Right forelimb (tissue), 1 donor: ENCODE results near the gene AMT.
"Not testable (repeated sequence)": the region's sequence is repeated elsewhere in the genome, so short reads cannot be mapped to it uniquely, and the experiment has no call there.

Experiments
- DNase-seq: peaks from one replicate; pipeline ENCODE4 v3.0.0-alpha.2; 2018

The AMT gene

GRCh38 chr3:49421890-49422378 lies 339 bp downstream of the AMT start:
- DNase-seq, result no peak

- no peak for DNase-seq
Measured at GRCh38 chr3:49417516-49418120, 4.7 kb downstream of the AMT start.

DNA sequence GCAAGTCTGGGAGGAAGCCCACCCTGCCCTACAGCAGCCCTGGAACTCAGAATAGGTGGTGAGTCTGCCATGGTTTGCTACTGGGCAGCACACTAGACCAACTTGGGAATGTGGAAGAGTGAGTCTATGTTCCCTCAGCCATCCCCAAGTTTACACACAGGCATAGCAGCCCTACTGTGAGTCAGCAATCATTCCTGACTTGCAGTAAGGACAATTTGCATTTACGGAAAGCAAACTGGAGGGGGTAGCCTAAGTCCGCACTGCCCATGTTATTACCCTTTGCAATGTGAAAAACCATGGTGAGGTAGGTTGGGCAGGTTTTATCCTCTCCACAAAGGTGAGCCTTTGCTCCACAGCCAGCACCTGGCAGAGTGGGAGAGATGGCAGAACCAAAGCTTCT lies 5.4 kb downstream of the AMT start:
- DNase-seq, result no peak

- DNase-seq, result no peak
Measured at GRCh38 chr3:49415931-49416601, 6.2 kb downstream of the AMT start.

- DNase-seq, result no peak
Measured at GRCh38 chr3:49414753-49415152, 7.5 kb downstream of the AMT start.

DNA sequence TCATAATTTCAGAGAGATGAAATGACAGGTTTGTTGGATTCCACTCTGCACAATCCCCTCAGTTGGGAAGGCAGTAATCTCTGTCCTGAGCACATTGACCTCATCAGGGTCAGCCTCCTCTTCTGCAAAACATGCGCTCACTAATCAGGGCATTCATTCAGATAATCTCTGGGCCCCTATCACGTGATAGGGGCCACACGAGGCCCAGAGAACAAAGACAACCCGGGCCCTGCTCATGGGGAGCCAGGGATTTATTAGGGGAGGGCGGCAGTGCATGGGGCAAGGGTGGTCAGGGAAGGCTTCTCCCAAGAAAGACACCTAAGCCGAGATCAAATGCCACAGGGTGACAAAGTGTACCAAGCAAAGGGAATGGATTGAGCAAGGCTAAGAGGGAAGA lies 8.9 kb downstream of the AMT start:
- no peak for DNase-seq

- no peak for DNase-seq
Measured at GRCh38 chr3:49412632-49413337, 9.5 kb downstream of the AMT start.

GRCh38 chr3:49411968-49412631 lies 10.2 kb downstream of the AMT start, which contains the start of the genes RHOA and TCTA:
TSS of gene RHOA (minus strand) at chr3:49411976. CDS start at chr3:49375589, 36,387 bp downstream.
TSS of gene TCTA (plus strand) at chr3:49412423. CDS start at chr3:49412427, 4 bp downstream.
- DNase-seq, result peak; percentile 99

- peak; percentile 58 for DNase-seq
Measured at GRCh38 chr3:49411535-49411967, 10.7 kb downstream of the AMT start.

- DNase-seq, result no peak
Measured at GRCh38 chr3:49410846-49411534, 11.3 kb downstream of the AMT start.

GRCh38 chr3:49410066-49410845 lies 12.0 kb downstream of the AMT start:
- DNase-seq, result no peak

- DNase-seq, result no peak
Measured at GRCh38 chr3:49406571-49407565, 15.4 kb downstream of the AMT start.

- not testable (repeated sequence) for DNase-seq
Measured at GRCh38 chr3:49405570-49405969, 16.7 kb downstream of the AMT start.

DNA sequence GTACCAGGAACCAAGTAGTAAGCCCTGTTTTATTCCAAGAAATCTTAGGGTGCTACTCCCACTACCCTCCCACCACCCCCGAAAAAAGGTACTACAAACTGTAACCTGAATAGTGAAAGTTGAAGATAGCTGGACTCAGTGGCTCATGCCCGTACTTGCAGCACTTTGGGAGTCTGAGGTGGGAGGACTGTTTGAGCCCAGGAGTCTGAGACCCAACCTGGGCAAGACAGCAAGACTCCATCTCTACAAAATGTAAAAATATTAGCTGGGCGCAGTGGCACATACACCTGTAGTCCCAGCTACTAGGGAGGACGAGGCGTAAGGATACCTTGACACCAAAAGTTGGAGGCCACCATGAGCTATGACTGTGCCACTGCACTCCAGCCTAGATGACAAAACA lies 18.4 kb downstream of the AMT start:
- no peak for DNase-seq

DNA sequence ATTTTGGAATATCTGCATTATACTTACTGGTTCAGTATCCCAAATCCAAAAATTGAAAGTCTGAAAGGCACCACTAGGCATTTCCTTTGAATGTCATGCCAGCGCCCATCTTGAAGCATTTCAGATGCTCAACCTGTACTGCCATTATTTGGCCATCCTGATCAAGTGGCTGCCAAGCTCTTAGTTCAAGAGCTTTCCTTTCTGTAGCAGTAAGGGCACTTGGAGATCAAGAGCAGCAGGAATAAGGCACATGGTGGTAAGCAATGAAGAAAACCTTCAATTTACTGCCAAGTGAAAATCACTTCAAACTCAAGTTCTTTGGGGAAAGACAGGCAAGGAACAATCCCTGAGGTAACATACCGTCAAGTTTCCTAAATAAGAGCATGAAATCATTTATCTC lies 20.5 kb downstream of the AMT start:
- DNase-seq, result no peak

DNA sequence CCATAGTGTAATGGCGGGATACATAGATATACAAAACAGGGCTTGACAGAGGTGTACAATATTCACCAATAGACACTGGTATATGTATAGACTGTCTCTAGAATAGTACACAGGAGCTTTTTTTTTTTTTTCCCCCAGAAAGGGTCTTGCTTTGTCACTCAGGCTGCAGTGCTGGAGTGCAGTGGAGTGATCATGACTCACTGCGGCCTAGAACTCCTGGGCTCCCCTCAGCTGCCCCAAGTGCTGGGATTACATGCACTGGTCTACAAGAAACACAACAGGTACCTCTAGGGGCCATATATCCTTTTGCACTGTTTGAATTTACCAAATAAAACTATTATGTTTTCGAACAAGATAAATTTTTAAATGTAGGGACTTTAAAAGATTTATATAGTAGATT lies 22.8 kb downstream of the AMT start:
- no peak for DNase-seq

GRCh38 chr3:49397470-49397869 lies 24.8 kb downstream of the AMT start:
- no peak for DNase-seq

DNA sequence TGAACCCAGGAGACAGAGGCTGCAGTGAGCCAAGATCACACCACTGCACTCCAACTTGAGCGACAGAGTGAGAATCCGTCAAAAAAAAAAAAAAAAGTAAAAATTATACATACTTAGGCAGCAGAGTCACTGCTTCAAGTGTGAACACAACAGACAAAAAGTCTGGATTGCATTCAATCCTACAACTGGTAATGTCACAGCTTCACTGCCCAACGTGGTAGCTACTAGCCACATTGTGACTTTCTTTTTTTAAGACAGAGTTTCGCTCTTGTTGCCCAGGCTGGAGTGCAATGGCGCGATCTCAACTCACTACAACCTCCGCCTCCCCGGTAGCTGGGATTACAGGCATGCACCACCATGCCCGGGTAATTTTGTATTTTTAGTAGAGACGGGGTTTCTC lies 31.0 kb downstream of the AMT start:
- not testable (repeated sequence) for DNase-seq

- no peak for DNase-seq
Measured at GRCh38 chr3:49389297-49389696, 33.0 kb downstream of the AMT start.

GRCh38 chr3:49388289-49388820 lies 33.9 kb downstream of the AMT start:
- no peak for DNase-seq
